Adrenal gland (tissue), 5 donors: ENCODE results near the gene SH3BGRL2.

Experiments
- POLR2A ChIP-seq, 2 donors: fragments of 450-650 bp; IDR thresholded peaks; one replicate each; pipeline ENCODE4 v1.6.1; 2017; ENCODE audit warnings: antibody characterized with exemption in 2 of 2, mild to moderate bottlenecking in 2 of 2, moderate library complexity in 1 of 2
- TF ChIP-seq, protein P1 (sequence below), 6 experiments: fragments of 450-650 bp in 4 of 6; fragments of 200-600 bp in 2 of 6; sonication (generic) in 1 of 6; IDR thresholded peaks; 1 replicate in 5 of 6; 2 replicates in 1 of 6; pipeline versions ENCODE4 v1.5.1 to v1.8.0; 2016 to 2021; ENCODE audit warnings: antibody characterized with exemption in 6 of 6, mild to moderate bottlenecking in 2 of 6, moderate library complexity in 1 of 6
- donor health status: DM: no; HTN: no; CAD: no.

DNA sequence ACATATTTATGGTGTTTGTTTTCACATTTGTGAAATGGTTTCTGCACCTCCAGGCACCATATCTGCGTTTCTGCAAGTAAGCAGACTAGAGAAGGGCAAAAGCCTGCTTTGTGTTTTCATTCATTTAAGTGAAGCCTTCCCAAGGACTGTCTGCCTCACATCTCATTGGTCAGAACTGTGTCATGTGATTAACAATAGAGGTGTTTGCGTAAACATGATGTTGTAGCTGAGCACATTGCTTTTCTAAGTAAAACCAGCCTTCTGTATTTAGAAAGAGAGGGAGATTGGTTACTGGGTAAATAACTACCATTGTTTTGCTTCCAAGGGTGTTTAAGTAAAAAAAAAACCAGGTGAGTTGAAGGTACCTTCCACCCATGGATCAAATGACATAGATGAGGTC is 39.7 kb downstream of the SH3BGRL2 start:
- TF ChIP-seq, protein P1, sequence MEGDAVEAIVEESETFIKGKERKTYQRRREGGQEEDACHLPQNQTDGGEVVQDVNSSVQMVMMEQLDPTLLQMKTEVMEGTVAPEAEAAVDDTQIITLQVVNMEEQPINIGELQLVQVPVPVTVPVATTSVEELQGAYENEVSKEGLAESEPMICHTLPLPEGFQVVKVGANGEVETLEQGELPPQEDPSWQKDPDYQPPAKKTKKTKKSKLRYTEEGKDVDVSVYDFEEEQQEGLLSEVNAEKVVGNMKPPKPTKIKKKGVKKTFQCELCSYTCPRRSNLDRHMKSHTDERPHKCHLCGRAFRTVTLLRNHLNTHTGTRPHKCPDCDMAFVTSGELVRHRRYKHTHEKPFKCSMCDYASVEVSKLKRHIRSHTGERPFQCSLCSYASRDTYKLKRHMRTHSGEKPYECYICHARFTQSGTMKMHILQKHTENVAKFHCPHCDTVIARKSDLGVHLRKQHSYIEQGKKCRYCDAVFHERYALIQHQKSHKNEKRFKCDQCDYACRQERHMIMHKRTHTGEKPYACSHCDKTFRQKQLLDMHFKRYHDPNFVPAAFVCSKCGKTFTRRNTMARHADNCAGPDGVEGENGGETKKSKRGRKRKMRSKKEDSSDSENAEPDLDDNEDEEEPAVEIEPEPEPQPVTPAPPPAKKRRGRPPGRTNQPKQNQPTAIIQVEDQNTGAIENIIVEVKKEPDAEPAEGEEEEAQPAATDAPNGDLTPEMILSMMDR (IDR thresholded peaks at IDR 0.05) = no peak
- TF ChIP-seq POLR2A (IDR thresholded peaks at IDR 0.05) = no peak
